Measurements from ENCODE around the gene CPAMD8. TPM values are rescaled to one million over a fixed set of nuclear protein-coding genes. Genes with fewer than 3 reads are reported as not detected.

The CPAMD8 gene
- total RNA-seq, 1 donor from 2014 or later = 16.3 TPM

DNA sequence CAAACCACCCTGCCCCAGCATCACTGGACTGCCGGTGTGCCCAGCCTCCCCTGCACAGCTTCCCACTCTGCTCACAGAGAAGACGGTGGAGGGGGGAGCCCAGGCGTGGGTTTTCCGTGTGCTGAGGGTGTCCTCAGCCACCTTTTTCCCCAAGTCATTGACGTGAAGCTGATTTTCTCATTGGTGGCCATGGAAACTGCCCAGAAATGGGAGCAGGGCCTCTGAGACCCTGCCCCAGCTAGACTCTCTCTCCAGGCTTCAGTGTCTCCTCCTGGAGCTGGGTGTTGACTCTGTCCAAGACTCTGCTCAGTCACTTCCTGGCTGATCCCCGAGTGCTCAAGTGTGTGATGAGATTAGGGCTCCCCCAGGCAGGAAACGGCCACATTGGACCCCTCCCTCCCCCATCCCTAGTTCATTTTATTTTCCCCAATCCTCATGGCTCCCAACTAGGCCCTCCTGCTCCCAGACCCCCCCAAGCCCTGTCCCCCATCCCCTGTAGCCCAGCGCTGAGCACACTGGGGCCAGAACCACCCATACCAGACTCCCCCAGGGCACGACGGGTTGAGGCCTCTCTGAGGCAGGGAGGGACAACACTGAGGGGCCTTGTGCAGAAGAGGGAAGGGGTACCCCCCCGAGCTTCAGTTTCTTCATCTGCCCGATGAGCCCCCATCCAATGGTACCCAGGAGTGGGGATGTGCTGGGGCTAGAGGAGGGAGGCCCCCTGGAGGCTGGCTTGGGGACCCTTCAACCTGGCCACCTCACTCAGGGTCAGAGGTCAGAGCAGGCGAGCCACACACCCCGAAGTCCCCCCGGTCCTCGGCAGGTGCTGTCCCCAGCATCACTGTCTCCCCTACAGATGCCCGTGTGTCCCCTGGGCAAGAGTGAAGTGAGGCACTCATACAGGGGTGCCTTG is 139.0 kb downstream of the CPAMD8 start:
- Histone ChIP-seq H3K36me3 (no peaks in the 10 kb centered on the region), H3K27me3 (no peaks in the 10 kb centered on the region), H3K9me3 (ENCODE audit: low read depth) (no peaks in the 10 kb centered on the region), H3K27ac (no peak overlapping the region), H3K79me2 (ENCODE audit: low read depth) (no peaks in the 10 kb centered on the region), H2AFZ (replicated peaks) (no peak overlapping the region), H3K4me1 (no peaks in the 10 kb centered on the region), H3K9ac (no peak overlapping the region), H4K20me1 (ENCODE audit: low read depth) (no peaks in the 10 kb centered on the region), H3K4me2 (no peak overlapping the region), H3K4me3 (no peak overlapping the region), H3F3A (ENCODE audit: low read depth) (no peaks in the 10 kb centered on the region)
- no peaks in the 10 kb centered on the region for H3K36me3 Mint-ChIP-seq
- peaks cover 8% of the 10 kb centered on the region for H3K9me3 Mint-ChIP-seq
- peaks cover 5% of the 10 kb centered on the region for H3K27me3 Mint-ChIP-seq (ENCODE audit: insufficient read depth, low read depth)
- peaks cover 8% of the 10 kb centered on the region for H3K4me1 Mint-ChIP-seq
- peak overlapping the region; percentile 38 for H3K4me3 Mint-ChIP-seq
- peak overlapping the region; percentile 37 for H3K27ac Mint-ChIP-seq
- TF ChIP-seq EZH2phosphoT487 (IDR thresholded peaks at IDR 0.05) = no peak
- TF ChIP-seq EZH2 (IDR thresholded peaks at IDR 0.05) = no peak
- DNase-seq (ENCODE audit: low spot score) = no peak

- Histone ChIP-seq H3F3A (ENCODE audit: low read depth) (no peaks in the 10 kb centered on the region), H3K27me3 (no peaks in the 10 kb centered on the region), H3K9me3 (ENCODE audit: low read depth) (no peaks in the 10 kb centered on the region), H4K20me1 (ENCODE audit: low read depth) (no peaks in the 10 kb centered on the region), H2AFZ (replicated peaks) (no peak overlapping the region), H3K27ac (no peak overlapping the region), H3K4me2 (no peak overlapping the region), H3K79me2 (ENCODE audit: low read depth) (no peaks in the 10 kb centered on the region), H3K9ac (no peak overlapping the region), H3K4me1 (no peaks in the 10 kb centered on the region), H3K36me3 (no peaks in the 10 kb centered on the region), H3K4me3 (no peak overlapping the region)
- Mint-ChIP-seq H3K27ac (no peak overlapping the region), H3K27me3 (ENCODE audit: insufficient read depth, low read depth) (peaks cover 5% of the 10 kb centered on the region), H3K9me3 (peaks cover 17% of the 10 kb centered on the region), H3K4me1 (peaks cover 8% of the 10 kb centered on the region), H3K36me3 (peaks cover 4% of the 10 kb centered on the region), H3K4me3 (no peak overlapping the region)
- no peak for DNase-seq (ENCODE audit: low spot score)
- no peak for TF ChIP-seq EZH2 (IDR thresholded peaks at IDR 0.05)
- TF ChIP-seq, protein P1, sequence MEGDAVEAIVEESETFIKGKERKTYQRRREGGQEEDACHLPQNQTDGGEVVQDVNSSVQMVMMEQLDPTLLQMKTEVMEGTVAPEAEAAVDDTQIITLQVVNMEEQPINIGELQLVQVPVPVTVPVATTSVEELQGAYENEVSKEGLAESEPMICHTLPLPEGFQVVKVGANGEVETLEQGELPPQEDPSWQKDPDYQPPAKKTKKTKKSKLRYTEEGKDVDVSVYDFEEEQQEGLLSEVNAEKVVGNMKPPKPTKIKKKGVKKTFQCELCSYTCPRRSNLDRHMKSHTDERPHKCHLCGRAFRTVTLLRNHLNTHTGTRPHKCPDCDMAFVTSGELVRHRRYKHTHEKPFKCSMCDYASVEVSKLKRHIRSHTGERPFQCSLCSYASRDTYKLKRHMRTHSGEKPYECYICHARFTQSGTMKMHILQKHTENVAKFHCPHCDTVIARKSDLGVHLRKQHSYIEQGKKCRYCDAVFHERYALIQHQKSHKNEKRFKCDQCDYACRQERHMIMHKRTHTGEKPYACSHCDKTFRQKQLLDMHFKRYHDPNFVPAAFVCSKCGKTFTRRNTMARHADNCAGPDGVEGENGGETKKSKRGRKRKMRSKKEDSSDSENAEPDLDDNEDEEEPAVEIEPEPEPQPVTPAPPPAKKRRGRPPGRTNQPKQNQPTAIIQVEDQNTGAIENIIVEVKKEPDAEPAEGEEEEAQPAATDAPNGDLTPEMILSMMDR (IDR thresholded peaks at IDR 0.05) = no peak
- TF ChIP-seq EZH2phosphoT487 (IDR thresholded peaks at IDR 0.05) = no peak
Measured at GRCh38 chr19:16886305-16886880, 140.2 kb downstream of the CPAMD8 start.

DNA sequence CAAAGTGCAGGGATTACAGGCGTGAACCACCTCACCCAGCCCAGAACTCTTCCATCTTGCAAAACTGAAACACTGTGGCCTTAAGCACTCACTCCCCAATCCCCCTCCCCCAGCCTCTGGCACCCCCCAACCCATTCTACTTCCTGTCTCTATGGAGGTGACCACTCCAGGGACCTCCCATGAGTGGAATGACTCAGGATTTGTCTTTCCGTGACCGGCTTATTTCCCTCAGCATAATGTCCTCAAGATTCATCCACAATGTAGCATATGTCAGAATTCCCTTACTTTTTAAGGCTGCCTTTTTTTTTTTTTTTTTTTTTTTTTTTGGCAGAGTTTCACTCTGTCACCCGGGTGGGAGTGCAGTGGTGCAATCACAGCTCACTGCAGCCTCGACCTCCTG is 141.4 kb downstream of the CPAMD8 start:
- Histone ChIP-seq H3K79me2 (ENCODE audit: low read depth) (no peaks in the 10 kb centered on the region), H3K4me2 (no peak overlapping the region), H3K27me3 (no peaks in the 10 kb centered on the region), H3K4me3 (no peak overlapping the region), H3F3A (ENCODE audit: low read depth) (no peaks in the 10 kb centered on the region), H3K9me3 (ENCODE audit: low read depth) (no peaks in the 10 kb centered on the region), H3K27ac (no peak overlapping the region), H4K20me1 (ENCODE audit: low read depth) (no peaks in the 10 kb centered on the region), H3K4me1 (no peaks in the 10 kb centered on the region), H3K36me3 (no peaks in the 10 kb centered on the region), H3K9ac (no peak overlapping the region), H2AFZ (replicated peaks) (no peak overlapping the region)
- Mint-ChIP-seq H3K27ac (no peak overlapping the region), H3K27me3 (ENCODE audit: insufficient read depth, low read depth) (peaks cover 4% of the 10 kb centered on the region), H3K36me3 (peaks cover 15% of the 10 kb centered on the region), H3K4me1 (peaks cover 8% of the 10 kb centered on the region), H3K4me3 (no peak overlapping the region), H3K9me3 (peaks cover 22% of the 10 kb centered on the region)
- DNase-seq (ENCODE audit: low spot score) = no peak
- TF ChIP-seq EZH2phosphoT487 (IDR thresholded peaks at IDR 0.05) (no peak), EZH2 (IDR thresholded peaks at IDR 0.05) (no peak)
- TF ChIP-seq, protein P1 (IDR thresholded peaks at IDR 0.05) = no peak
